HCT116 (cell line): ENCODE measurements around the gene PJA1. TPM values are rescaled to one million over a fixed set of nuclear protein-coding genes. Genes with fewer than 3 reads are reported as not detected.

Source experiments
- ATAC-seq: fragments of 200-7000 bp; cut with Tn5 transposase; 2 replicates; pipeline ENCODE4 v1.9.1; 2020; ENCODE audit warnings: mild to moderate bottlenecking, moderate library complexity
- BruUV-seq: library from RNA; stranded (reverse); fragments of 400-500 nt; replicated peaks from 2 replicates; lab custom pipeline; 2021; lab: Mats Ljungman, UMichigan
- CTCF ChIA-PET: fragments of 300-600 bp; sonication (Branson Sonifier 250); formaldehyde crosslinking; loops from one replicate; lab custom pipeline; 2021; ENCODE audit warnings: antibody characterized with exemption; lab: Charles Lee
- POLR2A ChIA-PET: fragments of 300-600, 350-600 bp; sonication (Branson Sonifier 250); formaldehyde crosslinking; loops from one replicate; lab custom pipeline; 2021; ENCODE audit warnings: antibody characterized with exemption; lab: Charles Lee
- RAD21 ChIA-PET, 2 experiments: fragments of 300-600 bp; sonication (Branson Sonifier 250); formaldehyde crosslinking; loops; one replicate each; lab custom pipeline; 2023; ENCODE audit warnings: low total read pairs in 2 of 2; ENCODE audit not compliant: uncharacterized antibody in 2 of 2, unreplicated experiment in 2 of 2, low non-redundant PET in 1 of 2; lab: Charles Lee
- DNase-seq: peaks from one replicate; pipeline ENCODE4 v3.0.0-alpha.2; 2010; ENCODE audit warnings: low read depth, low spot score
- H2AFZ ChIP-seq: fragments of 200-600 bp; shearing (Covaris generic), sonication (generic); 2 replicates; pipeline ENCODE4 v1.6.1; 2017; ENCODE audit warnings: low read depth, mixed run types, mixed read lengths, antibody characterized with exemption, low read length; ENCODE audit not compliant: poor library complexity, severe bottlenecking
- H3K27ac ChIP-seq: 2 replicates; pipeline ENCODE4 v1.5.1; 2012; ENCODE audit warnings: low read depth, low read length
- H3K27me3 ChIP-seq: fragments of 200-600 bp; sonication (generic); 2 replicates; pipeline ENCODE4 v1.6.1; 2016; ENCODE audit warnings: mixed run types, low read length, mixed read lengths; ENCODE audit not compliant: insufficient read depth
- H3K36me3 ChIP-seq, 2 experiments: fragments of 200-500 bp in 1 of 2; fragments of 200-600 bp in 1 of 2; sonication (Bioruptor generic) in 1 of 2; sonication (generic) in 1 of 2; 2 replicates each; pipeline versions ENCODE4 v1.5.1 to v1.6.1; 2014 to 2016; ENCODE audit warnings: low read length in 2 of 2, inconsistent platforms in 1 of 2, mixed read lengths in 1 of 2, mixed run types in 1 of 2; ENCODE audit not compliant: insufficient read depth in 2 of 2, control insufficient read depth in 1 of 2
- H3K4me1 ChIP-seq, 2 experiments: fragments of 200-600 bp in 1 of 2; sonication (generic) in 1 of 2; 2 replicates each; pipeline versions ENCODE4 v1.5.1 to v1.6.1; 2012 to 2017; ENCODE audit warnings: low read length in 2 of 2, inconsistent platforms in 1 of 2, mild to moderate bottlenecking in 1 of 2, mixed read lengths in 1 of 2, mixed run types in 1 of 2, moderate library complexity in 1 of 2; ENCODE audit not compliant: insufficient read depth in 2 of 2, control insufficient read depth in 1 of 2
- H3K4me2 ChIP-seq: fragments of 200-600 bp; sonication (generic); 2 replicates; pipeline ENCODE4 v1.6.1; 2017; ENCODE audit warnings: mixed run types, low read length, mixed read lengths
- H3K4me3 ChIP-seq, 2 experiments: fragments of 200-600 bp in 1 of 2; sonication (generic) in 1 of 2; replicated peaks in 1 of 2; 2 replicates each; pipeline ENCODE4 v1.5.1; 2011 to 2016; ENCODE audit warnings: low read length in 2 of 2, control low read depth in 1 of 2, low read depth in 1 of 2, mild to moderate bottlenecking in 1 of 2, mixed read lengths in 1 of 2, mixed run types in 1 of 2
- H3K79me2 ChIP-seq: fragments of 200-600 bp; sonication (generic); 2 replicates; pipeline ENCODE4 v1.6.1; 2017; ENCODE audit warnings: mild to moderate bottlenecking, mixed run types, low read length, moderate library complexity, mixed read lengths; ENCODE audit not compliant: insufficient read depth
- H3K9ac ChIP-seq: fragments of 200-600 bp; sonication (generic); 2 replicates; pipeline ENCODE4 v1.6.1; 2016; ENCODE audit warnings: low read length, mixed read lengths
- H3K9me2 ChIP-seq: fragments of 200-600 bp; sonication (generic), shearing (Covaris generic); 2 replicates; pipeline ENCODE4 v1.6.1; 2017; ENCODE audit warnings: mixed run types, mild to moderate bottlenecking, moderate library complexity; ENCODE audit not compliant: insufficient read depth
- H3K9me3 ChIP-seq, 2 experiments: fragments of 200-500 bp in 1 of 2; fragments of 200-600 bp in 1 of 2; sonication (Bioruptor generic) in 1 of 2; sonication (generic) in 1 of 2; 2 replicates each; pipeline ENCODE4 v1.6.1; 2014 to 2017; ENCODE audit warnings: low read length in 2 of 2, mixed read lengths in 2 of 2, inconsistent platforms in 1 of 2, low read depth in 1 of 2, mild to moderate bottlenecking in 1 of 2, mixed run types in 1 of 2, moderate library complexity in 1 of 2; ENCODE audit not compliant: control insufficient read depth in 1 of 2, insufficient read depth in 1 of 2
- H4K20me1 ChIP-seq: fragments of 200-600 bp; sonication (generic), shearing (Covaris generic); 2 replicates; pipeline ENCODE4 v1.6.1; 2017; ENCODE audit warnings: mixed run types, mild to moderate bottlenecking, moderate library complexity; ENCODE audit not compliant: insufficient read depth
- CEBPB ChIP-seq: IDR thresholded peaks from 2 replicates; pipeline ENCODE4 v1.6.1; 2012; ENCODE audit warnings: low read depth
- EGR1 ChIP-seq: IDR thresholded peaks from 2 replicates; pipeline ENCODE4 v1.6.1; 2012; ENCODE audit warnings: low read depth
- JUND ChIP-seq: IDR thresholded peaks from 2 replicates; pipeline ENCODE4 v1.6.1; 2012
- POLR2AphosphoS5 ChIP-seq: IDR thresholded peaks from 2 replicates; pipeline ENCODE4 v1.6.1; 2011; ENCODE audit warnings: mild to moderate bottlenecking, low read depth, low read length, moderate library complexity
- SIN3A ChIP-seq: IDR thresholded peaks from 2 replicates; pipeline ENCODE4 v1.6.1; 2012; ENCODE audit warnings: low read depth
- SP1 ChIP-seq: IDR thresholded peaks from 2 replicates; pipeline ENCODE4 v1.6.1; 2012; ENCODE audit warnings: low read depth
- SRF ChIP-seq: IDR thresholded peaks from 2 replicates; pipeline ENCODE4 v1.6.1; 2012; ENCODE audit warnings: low read depth
- ZNF274 ChIP-seq: fragments of 200-500 bp; sonication (Bioruptor generic); IDR thresholded peaks from 2 replicates; pipeline ENCODE4 v1.6.1; 2014; ENCODE audit warnings: mild to moderate bottlenecking, low read depth, low read length, inconsistent platforms
- intact Hi-C: fragments of 100-400 bp; cut with micrococcal nuclease; formaldehyde crosslinking; loops from 2 replicates; pipeline ENCODE4 v1.10.0; 2022
- total RNA-seq: library from RNA; stranded (reverse); gene quantifications from one replicate; pipeline ENCODE4 v1.2.1, GENCODE V29; 2021; ENCODE audit not compliant: unreplicated experiment
- TF ChIP-seq, protein P1 (sequence below), 3 experiments: fragments of 200-600 bp in 1 of 3; sonication (generic) in 1 of 3; IDR thresholded peaks in 2 of 3; conservative IDR thresholded peaks in 1 of 3; 2 replicates each; pipeline ENCODE4 v1.5.1; 2012 to 2017; ENCODE audit warnings: low read depth in 2 of 3, low read length in 2 of 3, antibody characterized with exemption in 1 of 3, borderline replicate concordance in 1 of 3, control low read depth in 1 of 3, mild to moderate bottlenecking in 1 of 3, mixed read lengths in 1 of 3, mixed run types in 1 of 3, moderate library complexity in 1 of 3; ENCODE audit not compliant: insufficient read depth in 1 of 3

Gene PJA1
- total RNA-seq, 1 experiment from 2014 or later = 15.7 TPM

DNA sequence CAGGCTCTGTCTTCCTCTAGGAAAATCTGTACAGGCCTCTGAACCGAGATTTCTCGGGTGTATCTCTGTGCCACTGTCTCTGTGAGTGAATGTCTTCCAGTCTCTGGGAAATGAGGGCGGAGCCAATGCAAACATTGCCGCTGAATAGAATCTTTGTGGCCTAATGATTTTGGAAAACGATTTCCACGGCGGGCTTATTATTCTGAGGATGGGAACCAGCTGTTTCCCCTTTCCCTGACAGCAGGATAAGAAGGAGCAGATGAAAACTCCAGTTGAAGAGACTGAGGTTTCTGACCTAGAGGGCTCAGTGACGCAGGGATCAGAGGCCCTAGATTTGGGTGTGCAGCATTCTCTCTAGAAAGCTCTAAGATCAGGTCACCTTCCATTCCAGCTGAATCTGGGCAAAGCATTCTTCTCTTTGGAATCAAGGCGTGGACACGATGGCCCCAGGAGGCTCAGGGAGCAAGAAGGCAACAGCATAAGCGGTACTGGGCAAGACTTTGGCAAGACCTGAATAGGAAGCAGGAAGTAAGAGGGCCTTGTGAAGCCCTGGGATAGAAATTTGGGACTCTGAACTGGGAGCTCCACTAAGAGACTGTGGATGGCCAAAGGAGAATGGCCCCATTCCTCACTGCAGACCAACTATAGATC is 47.3 kb downstream of the PJA1 start:
- intact Hi-C loops = no loop called here
- H3K27me3 ChIP-seq = no peaks in the 10 kb centered on the region
- peaks cover 0 to 10% of the 10 kb centered on the region in 2 experiments; a peak in 2 of 4 replicates for H3K4me1 ChIP-seq
- no peaks in the 10 kb centered on the region for H3K36me3 ChIP-seq
- ATAC-seq (no peak), DNase-seq (no peak)
- BruUV-seq = no TSS peak
- no peak overlapping the region for H2AFZ ChIP-seq
- H3K9ac ChIP-seq = no peak overlapping the region
- H3K4me2 ChIP-seq = no peak overlapping the region
- POLR2A ChIA-PET = no interaction called here
- no peaks in the 10 kb centered on the region for H3K79me2 ChIP-seq
- no peak overlapping the region for H3K27ac ChIP-seq
- no peaks in the 10 kb centered on the region for H3K9me2 ChIP-seq
- TF ChIP-seq SP1 (no peak), SRF (no peak), CEBPB (no peak), SIN3A (no peak), POLR2AphosphoS5 (no peak), EGR1 (no peak), JUND (no peak), ZNF274 (no peak)
- TF ChIP-seq, protein P1, sequence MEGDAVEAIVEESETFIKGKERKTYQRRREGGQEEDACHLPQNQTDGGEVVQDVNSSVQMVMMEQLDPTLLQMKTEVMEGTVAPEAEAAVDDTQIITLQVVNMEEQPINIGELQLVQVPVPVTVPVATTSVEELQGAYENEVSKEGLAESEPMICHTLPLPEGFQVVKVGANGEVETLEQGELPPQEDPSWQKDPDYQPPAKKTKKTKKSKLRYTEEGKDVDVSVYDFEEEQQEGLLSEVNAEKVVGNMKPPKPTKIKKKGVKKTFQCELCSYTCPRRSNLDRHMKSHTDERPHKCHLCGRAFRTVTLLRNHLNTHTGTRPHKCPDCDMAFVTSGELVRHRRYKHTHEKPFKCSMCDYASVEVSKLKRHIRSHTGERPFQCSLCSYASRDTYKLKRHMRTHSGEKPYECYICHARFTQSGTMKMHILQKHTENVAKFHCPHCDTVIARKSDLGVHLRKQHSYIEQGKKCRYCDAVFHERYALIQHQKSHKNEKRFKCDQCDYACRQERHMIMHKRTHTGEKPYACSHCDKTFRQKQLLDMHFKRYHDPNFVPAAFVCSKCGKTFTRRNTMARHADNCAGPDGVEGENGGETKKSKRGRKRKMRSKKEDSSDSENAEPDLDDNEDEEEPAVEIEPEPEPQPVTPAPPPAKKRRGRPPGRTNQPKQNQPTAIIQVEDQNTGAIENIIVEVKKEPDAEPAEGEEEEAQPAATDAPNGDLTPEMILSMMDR (IDR thresholded peaks at IDR 0.05 in 2 of 3, conservative IDR thresholded peaks at IDR 0.05 in 1 of 3; ENCODE audit: borderline replicate concordance in 1 of 3, insufficient read depth in 1 of 3, low read depth in 2 of 3, low read length in 2 of 3) = no peak
- H4K20me1 ChIP-seq = no peaks in the 10 kb centered on the region
- RAD21 ChIA-PET = no interaction called here
- H3K4me3 ChIP-seq = no peak overlapping the region
- CTCF ChIA-PET = no interaction called here
- no peaks in the 10 kb centered on the region for H3K9me3 ChIP-seq
